Activated CD8-positive, alpha-beta T cell treated with anti-CD3 and anti-CD28 coated beads for 36 hours (primary cell): ENCODE results near the gene GKN2. TPM values are rescaled to one million over a fixed set of nuclear protein-coding genes. Genes with fewer than 3 reads are reported as not detected.
"Not testable (repeated sequence)": the region's sequence is repeated elsewhere in the genome, so short reads cannot be mapped to it uniquely, and the experiment has no call there.

Source experiments
- ATAC-seq: fragments of 200-7000 bp; cut with Tn5 transposase; one replicate; pipeline ENCODE4 v1.10.0; 2021; ENCODE audit warnings: mild to moderate bottlenecking, moderate library complexity
- CTCF ChIA-PET: fragments of 350-600 bp; sonication (Branson Sonifier 250); formaldehyde crosslinking; loops from one replicate; lab custom pipeline; 2021; ENCODE audit warnings: antibody characterized with exemption; lab: Charles Lee
- POLR2A ChIA-PET: fragments of 350-600 bp; sonication (Branson Sonifier 250); formaldehyde crosslinking; loops from one replicate; lab custom pipeline; 2021; ENCODE audit warnings: antibody characterized with exemption; lab: Charles Lee
- DNase-seq: peaks from one replicate; pipeline ENCODE4 v3.0.0-alpha.2; 2020
- H3K27ac Mint-ChIP-seq: one replicate; pipeline ENCODE4 v1.8.0; 2021; ENCODE audit warnings: mild to moderate bottlenecking, mixed read lengths
- H3K27me3 Mint-ChIP-seq: one replicate; pipeline ENCODE4 v1.8.0; 2021; ENCODE audit warnings: mixed read lengths
- H3K36me3 Mint-ChIP-seq: one replicate; pipeline ENCODE4 v1.8.0; 2021; ENCODE audit warnings: low read depth, mixed read lengths
- H3K4me1 Mint-ChIP-seq: one replicate; pipeline ENCODE4 v1.8.0; 2021; ENCODE audit warnings: low read depth, mixed read lengths
- H3K4me3 Mint-ChIP-seq: one replicate; pipeline ENCODE4 v1.8.0; 2021; ENCODE audit warnings: mild to moderate bottlenecking, moderate library complexity, mixed read lengths
- H3K9me3 Mint-ChIP-seq: one replicate; pipeline ENCODE4 v1.8.0; 2021; ENCODE audit warnings: mixed read lengths
- CTCF ChIP-seq: fragments of 200-600 bp; IDR thresholded peaks from one replicate; pipeline ENCODE4 v1.8.0; 2022; ENCODE audit warnings: antibody characterized with exemption, mild to moderate bottlenecking
- intact Hi-C: fragments of 100-400 bp; cut with micrococcal nuclease; formaldehyde crosslinking; loops from one replicate; pipeline ENCODE4 v1.10.0; 2022
- total RNA-seq, 2 experiments: library from RNA; stranded (reverse); gene quantifications; one replicate each; pipeline ENCODE4 v1.2.3, GENCODE V29; 2021

GKN2 gene
- total RNA-seq, 2 experiments from 2014 or later, result not detected

GRCh38 chr2:68968221-68968620, 15.5 kb upstream of the GKN2 start:
- DNase-seq (no peak), ATAC-seq (no peak)
- intact Hi-C loops, result no loop called here
- Mint-ChIP-seq H3K27ac (no peak overlapping the region), H3K27me3 (peaks cover 1% of the 10 kb centered on the region), H3K9me3 (no peaks in the 10 kb centered on the region), H3K4me3 (no peak overlapping the region), H3K36me3 (no peaks in the 10 kb centered on the region), H3K4me1 (no peaks in the 10 kb centered on the region)
- CTCF ChIA-PET, result interaction anchor here (1.3 kb wide), 2 partner anchors 25 to 43 kb away, joined by 3 to 4 read pairs; no protein-coding TSS in a partner anchor
- POLR2A ChIA-PET, result no interaction called here
- TF ChIP-seq CTCF, result no peak

- H3K27me3 Mint-ChIP-seq, result peaks cover 5% of the 10 kb centered on the region
- H3K4me3 Mint-ChIP-seq, result no peak overlapping the region
- ChIA-PET POLR2A (no interaction called here), CTCF (no interaction called here)
- DNase-seq (no peak), ATAC-seq (no peak)
- TF ChIP-seq CTCF, result no peak
- H3K36me3 Mint-ChIP-seq, result no peaks in the 10 kb centered on the region
- H3K9me3 Mint-ChIP-seq, result no peaks in the 10 kb centered on the region
- no peak overlapping the region for H3K27ac Mint-ChIP-seq
- no peaks in the 10 kb centered on the region for H3K4me1 Mint-ChIP-seq
- intact Hi-C loops, result no loop called here
These were observed 11.6 kb upstream of the GKN2 start for GRCh38 chr2:68964282-68964681.

DNA sequence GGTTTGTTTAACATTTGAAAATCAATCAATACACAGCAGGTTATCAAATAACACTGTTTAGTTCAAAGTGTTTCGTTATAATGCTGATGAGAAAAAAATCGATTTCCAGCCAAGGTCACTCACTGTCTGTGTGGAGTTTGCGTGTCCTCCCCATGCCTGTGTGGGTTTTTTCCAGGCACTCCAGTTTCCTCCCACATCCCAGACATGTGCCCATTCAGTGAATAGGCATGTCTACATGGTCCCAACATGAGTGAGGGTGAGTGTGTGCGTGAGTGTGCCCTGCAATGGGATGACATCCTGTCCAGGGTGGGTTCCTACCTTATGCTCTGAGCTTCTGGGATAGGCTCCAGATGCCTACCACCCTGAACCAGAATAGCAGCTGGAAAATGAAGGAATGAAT, 8.7 kb upstream of the GKN2 start:
- TF ChIP-seq CTCF, result no peak
- Mint-ChIP-seq H3K9me3 (no peaks in the 10 kb centered on the region), H3K4me3 (no peak overlapping the region), H3K27ac (no peak overlapping the region), H3K27me3 (peaks cover 3% of the 10 kb centered on the region), H3K4me1 (no peaks in the 10 kb centered on the region), H3K36me3 (no peaks in the 10 kb centered on the region)
- POLR2A ChIA-PET, result no interaction called here
- CTCF ChIA-PET, result interaction anchor here (0.9 to 1.1 kb wide), 2 partner anchors 8 to 18 kb away, joined by 3 to 4 read pairs; partner anchors contain the start of gene GKN2
- intact Hi-C loops, result no loop called here
- ATAC-seq, result no peak
- no peak for DNase-seq

- Mint-ChIP-seq H3K4me1 (no peaks in the 10 kb centered on the region), H3K36me3 (no peaks in the 10 kb centered on the region), H3K9me3 (peaks cover 4% of the 10 kb centered on the region), H3K27ac (no peak overlapping the region), H3K4me3 (no peak overlapping the region), H3K27me3 (peaks cover 3% of the 10 kb centered on the region)
- DNase-seq (no peak), ATAC-seq (no peak)
- CTCF ChIA-PET, result interaction anchor here (2.0 kb wide), 1 partner anchor 16 kb away, joined by 7 read pairs; no protein-coding TSS in a partner anchor
- intact Hi-C loops, result no loop called here
- POLR2A ChIA-PET, result no interaction called here
- no peak for TF ChIP-seq CTCF
These were observed 6.3 kb upstream of the GKN2 start for GRCh38 chr2:68959001-68959400.

- POLR2A ChIA-PET, ATAC-seq, H3K36me3 Mint-ChIP-seq, H3K4me1 Mint-ChIP-seq, DNase-seq, H3K4me3 Mint-ChIP-seq, H3K27me3 Mint-ChIP-seq, H3K27ac Mint-ChIP-seq, intact Hi-C loops, H3K9me3 Mint-ChIP-seq: not testable (repeated sequence)
- CTCF ChIA-PET, result interaction anchor here (5.5 kb wide), 1 partner anchor 12 kb away, joined by 30 read pairs; no protein-coding TSS in a partner anchor
These were observed 2.7 kb upstream of the GKN2 start for GRCh38 chr2:68955432-68955831.
